AG10803 (cell line): ENCODE results near the gene ADH5.
"Not testable (repeated sequence)": the region's sequence is repeated elsewhere in the genome, so short reads cannot be mapped to it uniquely, and the experiment has no call there.

ENCODE experiments used
- DNase-seq: peaks from one replicate; pipeline ENCODE4 v3.0.0; 2010; ENCODE audit warnings: low read depth
- H3K4me3 ChIP-seq: 2 replicates; pipeline ENCODE4 v1.5.1; 2011; ENCODE audit warnings: mild to moderate bottlenecking, low read length, control low read depth
- TF ChIP-seq, protein P1 (sequence below): conservative IDR thresholded peaks from 2 replicates; pipeline ENCODE4 v1.5.1; 2011; ENCODE audit warnings: mild to moderate bottlenecking, low read length, control low read depth, inconsistent platforms

Gene ADH5

DNA sequence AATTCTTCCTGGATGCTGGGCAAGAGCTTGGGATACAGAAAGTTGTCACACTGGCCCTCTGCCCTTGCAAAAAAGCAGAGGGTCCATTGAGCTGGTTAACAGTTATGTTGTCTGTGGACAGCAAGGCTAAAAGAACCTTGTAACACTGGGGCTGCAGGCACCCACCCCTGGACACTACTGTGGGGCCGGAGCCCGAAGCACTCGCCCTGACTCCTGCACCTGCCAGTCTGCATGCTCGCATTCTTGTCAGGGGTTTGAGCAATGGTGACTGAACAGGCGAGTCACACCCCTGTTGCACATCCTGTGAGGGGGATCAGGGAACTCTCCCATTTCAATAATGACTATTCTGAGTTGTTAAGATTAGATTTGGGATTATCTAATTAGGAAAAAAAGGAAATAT, 31.9 kb upstream of the ADH5 start:
- no peak for DNase-seq
- TF ChIP-seq, protein P1, sequence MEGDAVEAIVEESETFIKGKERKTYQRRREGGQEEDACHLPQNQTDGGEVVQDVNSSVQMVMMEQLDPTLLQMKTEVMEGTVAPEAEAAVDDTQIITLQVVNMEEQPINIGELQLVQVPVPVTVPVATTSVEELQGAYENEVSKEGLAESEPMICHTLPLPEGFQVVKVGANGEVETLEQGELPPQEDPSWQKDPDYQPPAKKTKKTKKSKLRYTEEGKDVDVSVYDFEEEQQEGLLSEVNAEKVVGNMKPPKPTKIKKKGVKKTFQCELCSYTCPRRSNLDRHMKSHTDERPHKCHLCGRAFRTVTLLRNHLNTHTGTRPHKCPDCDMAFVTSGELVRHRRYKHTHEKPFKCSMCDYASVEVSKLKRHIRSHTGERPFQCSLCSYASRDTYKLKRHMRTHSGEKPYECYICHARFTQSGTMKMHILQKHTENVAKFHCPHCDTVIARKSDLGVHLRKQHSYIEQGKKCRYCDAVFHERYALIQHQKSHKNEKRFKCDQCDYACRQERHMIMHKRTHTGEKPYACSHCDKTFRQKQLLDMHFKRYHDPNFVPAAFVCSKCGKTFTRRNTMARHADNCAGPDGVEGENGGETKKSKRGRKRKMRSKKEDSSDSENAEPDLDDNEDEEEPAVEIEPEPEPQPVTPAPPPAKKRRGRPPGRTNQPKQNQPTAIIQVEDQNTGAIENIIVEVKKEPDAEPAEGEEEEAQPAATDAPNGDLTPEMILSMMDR, result no peak

DNA sequence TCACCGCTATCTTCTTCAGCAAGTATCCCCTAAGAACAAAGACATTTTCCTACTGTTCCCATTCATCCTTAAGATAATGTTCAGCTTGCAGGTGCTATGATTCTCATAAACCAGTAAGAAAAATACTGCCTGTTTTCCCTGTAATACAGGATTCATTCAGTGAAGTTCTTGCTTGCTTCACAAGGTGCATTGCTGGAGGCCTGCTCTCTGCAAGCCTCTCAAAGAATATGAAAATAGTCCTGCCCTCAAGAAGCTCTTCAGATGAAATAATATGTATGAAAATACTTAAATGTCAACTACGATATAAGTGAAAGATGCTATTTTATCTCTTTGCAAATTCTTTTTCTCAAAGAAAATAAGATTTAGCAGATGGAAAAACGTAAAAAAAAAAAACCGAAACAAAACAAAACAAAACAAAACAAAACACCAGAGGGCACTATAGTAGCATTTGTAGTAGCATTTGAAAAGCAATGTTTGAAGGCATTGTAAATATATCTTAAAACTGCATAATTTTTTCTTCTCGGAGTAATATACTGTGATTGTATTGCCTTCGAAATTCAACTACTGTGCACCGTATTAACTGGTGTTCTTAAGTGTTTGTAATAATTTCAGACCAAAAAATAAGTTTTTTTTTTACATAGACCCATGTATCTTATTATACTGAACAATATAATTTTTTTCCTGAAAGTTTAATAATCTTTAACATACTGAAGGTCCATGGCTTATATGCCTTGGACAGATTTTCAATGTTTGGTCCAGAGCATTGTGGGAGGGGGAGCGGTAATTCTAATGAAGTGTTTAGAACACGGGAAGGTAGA, 29.5 kb upstream of the ADH5 start:
- H3K4me3 ChIP-seq, result no peak overlapping the region
- TF ChIP-seq, protein P1, result peak; percentile 60
- DNase-seq, result peak; percentile 38

More for the DNA sequence above, 31.9 kb upstream of the ADH5 start:
- no peak overlapping the region for H3K4me3 ChIP-seq

DNA sequence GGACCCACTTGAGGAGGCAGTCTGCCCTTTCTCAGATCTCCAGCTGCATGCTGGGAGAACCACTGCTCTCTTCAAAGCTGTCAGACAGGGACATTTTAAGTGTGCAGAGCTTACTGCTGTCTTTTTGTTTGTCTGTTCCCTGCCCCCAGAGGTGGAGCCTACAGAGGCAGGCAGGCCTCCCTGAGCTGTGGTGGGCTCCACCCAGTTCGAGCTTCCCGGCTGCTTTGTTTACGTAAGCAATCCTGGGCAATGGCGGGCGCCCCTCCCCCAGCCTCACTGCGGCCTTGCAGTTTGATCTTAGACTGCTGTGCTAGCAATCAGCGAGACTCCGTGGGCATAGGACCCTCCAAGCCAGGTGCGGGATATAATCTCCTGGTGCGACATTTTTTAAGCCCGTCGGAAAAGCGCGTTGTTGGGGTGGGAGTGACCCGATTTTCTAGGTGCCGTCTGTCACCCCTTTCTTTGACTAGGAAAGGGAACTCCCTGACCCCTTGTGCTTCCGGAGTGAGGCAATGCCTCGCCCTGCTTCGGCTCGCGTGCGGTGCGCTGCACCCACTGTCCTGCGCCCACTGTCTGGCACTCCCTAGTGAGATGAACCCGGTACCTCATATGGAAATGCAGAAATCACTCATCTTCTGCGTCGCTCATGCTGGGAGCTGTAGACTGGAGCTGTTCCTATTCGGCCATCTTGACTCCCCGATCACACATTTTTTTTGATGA, 28.7 kb upstream of the ADH5 start:
- H3K4me3 ChIP-seq, DNase-seq: not testable (repeated sequence)

DNA sequence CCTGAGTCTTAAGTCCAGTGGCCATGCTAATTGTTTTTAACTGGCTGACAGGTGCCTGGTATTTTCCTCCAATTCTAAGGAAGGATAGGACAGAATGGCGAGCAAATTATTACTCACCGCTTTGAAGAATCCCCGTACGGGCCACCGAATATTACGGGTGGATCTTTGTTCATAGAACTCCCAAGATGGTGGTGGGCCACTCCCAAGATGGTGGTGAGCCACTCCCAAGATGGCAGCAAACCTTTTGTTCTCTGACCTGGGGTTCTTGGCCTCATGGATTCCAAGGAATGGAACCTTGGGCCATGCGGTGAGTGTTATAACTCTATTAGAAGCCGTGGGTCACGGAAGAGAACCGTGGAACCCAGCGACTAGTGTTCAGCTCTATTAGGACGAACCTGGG, 20.7 kb upstream of the ADH5 start:
- not testable (repeated sequence) for H3K4me3 ChIP-seq, DNase-seq

DNA sequence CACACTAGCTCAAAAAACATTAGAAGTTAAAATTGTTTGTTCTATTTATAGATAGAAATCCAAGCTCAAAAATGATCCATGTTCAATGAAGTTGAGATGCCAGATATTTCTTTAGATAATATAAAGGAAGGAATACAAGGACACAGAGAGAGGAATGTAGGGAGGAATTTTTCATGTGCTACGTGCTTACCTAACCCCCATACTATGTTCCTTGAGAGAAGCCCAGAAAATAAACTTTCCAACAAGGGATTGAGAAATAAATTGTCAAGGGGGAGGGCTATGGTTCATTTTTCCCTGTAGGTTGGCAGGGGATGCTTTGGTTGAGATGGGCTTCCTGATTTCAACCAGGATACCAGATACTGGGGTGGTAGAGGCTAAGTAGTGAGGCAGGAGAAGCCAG, 15.6 kb upstream of the ADH5 start:
- TF ChIP-seq, protein P1, result no peak
- no peak overlapping the region for H3K4me3 ChIP-seq
- peak; percentile 69 for DNase-seq

DNA sequence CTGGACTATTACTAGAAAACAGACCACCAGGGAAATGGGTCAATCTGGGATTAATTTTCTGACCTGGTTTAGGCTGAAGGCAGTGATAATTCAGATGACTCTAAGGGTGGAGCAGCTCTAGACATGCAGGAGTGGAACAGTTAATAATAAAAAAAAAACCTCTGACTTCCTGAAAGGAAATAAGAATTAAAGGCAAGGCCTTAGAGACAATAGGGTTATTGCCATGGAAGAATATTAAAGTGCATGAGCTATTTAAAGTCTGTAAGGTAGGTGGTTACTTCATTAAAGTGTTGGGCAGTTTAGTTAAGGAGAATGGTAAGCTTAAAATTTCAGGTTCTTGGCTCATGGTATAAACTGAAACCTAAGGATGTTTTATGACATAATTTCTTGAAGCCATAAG, 14.6 kb upstream of the ADH5 start:
- TF ChIP-seq, protein P1, result no peak
- DNase-seq, result no peak
- H3K4me3 ChIP-seq, result no peak overlapping the region

DNA sequence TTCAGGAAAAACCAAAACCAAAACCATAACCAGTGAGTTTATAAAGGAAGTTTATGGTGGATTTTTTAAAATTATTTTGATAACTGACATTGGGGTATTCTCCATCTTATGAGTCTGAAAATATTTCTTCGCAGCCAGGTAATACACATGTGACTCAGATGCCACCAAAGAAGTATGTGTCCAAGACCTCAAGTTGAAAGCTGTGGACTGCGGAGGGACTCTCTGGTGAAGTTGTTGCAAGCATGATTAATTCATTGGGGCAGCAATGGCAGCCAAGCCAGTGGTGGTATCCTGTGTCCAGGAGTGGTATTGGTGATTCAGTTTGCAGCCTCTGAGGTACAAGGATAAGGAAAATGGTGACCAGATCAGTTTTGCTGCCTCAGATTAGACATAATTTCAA, 14.0 kb upstream of the ADH5 start:
- TF ChIP-seq, protein P1, result no peak
- DNase-seq, result no peak
- no peak overlapping the region for H3K4me3 ChIP-seq

DNA sequence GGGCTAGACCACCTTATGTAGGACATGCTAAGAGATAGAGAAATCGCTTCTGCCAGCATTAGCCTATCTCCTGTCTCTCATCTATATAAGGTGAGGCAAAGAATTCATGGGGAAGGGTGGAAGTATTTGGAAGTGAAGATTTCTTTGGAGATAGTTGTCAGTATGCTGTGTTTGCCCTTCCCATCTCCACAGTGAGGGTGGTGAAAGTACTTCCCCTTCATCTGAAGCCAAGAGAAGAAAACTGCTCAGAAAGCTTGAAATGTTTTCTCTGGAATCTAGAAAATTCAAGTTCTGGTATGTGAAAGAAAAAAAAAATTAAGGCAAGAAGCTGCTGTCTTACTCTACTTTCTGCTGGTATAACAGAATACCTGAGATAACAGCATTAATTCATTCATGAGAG, 12.3 kb upstream of the ADH5 start:
- peak; percentile 70 for DNase-seq
- TF ChIP-seq, protein P1, result no peak
- no peak overlapping the region for H3K4me3 ChIP-seq

DNA sequence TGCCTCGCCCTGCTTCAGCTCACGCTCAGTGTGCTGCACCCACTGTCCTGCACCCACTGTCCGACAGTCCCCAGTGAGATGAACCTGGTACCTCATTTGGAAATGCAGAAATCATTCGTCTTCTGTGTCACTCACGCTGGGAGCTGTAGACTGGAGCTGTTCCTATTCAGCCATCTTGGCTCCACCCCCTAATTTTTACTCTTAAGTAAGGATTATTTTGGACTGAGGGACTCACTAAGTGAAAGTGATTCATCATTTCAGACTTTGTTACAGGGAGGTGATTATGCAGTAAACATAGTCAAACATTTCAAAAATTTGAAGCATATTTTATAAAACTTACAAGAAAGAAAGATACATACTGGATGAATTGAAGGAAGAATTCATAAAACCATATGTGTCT, 11.2 kb upstream of the ADH5 start:
- not testable (repeated sequence) for H3K4me3 ChIP-seq
- DNase-seq, result peak; percentile 53
